PC-3 (cell line): Measurements from ENCODE around the gene IFI6. TPM values are rescaled to one million over a fixed set of nuclear protein-coding genes. Genes with fewer than 3 reads are reported as not detected.

Source experiments
- ATAC-seq: fragments of 200-7000 bp; cut with Tn5 transposase; 2 replicates; pipeline ENCODE4 v1.9.1; 2020; ENCODE audit warnings: mild to moderate bottlenecking, moderate library complexity
- Bru-seq: library from RNA; stranded (reverse); fragments of 400-500 nt; gene quantifications from one replicate; lab custom pipeline; 2021; lab: Mats Ljungman, UMichigan
- BruChase-seq, 2 experiments: library from RNA; stranded (reverse); fragments of 400-500 nt; gene quantifications; one replicate each; lab custom pipeline; 2021; lab: Mats Ljungman, UMichigan
- BruUV-seq: library from RNA; stranded (reverse); fragments of 400-500 nt; replicated peaks from 2 replicates; lab custom pipeline; 2021; lab: Mats Ljungman, UMichigan
- CTCF ChIA-PET: fragments of 300-600 bp; sonication (Branson Sonifier 250); formaldehyde crosslinking; loops from one replicate; lab custom pipeline; 2022; ENCODE audit warnings: antibody characterized with exemption; lab: Charles Lee
- POLR2A ChIA-PET: fragments of 300-600 bp; sonication (Branson Sonifier 250); formaldehyde crosslinking; loops from one replicate; lab custom pipeline; 2022; ENCODE audit warnings: antibody characterized with exemption; ENCODE audit not compliant: unreplicated experiment; lab: Charles Lee
- DNase-seq: peaks from one replicate; pipeline ENCODE4 v3.0.0-alpha.2; 2015
- H2AFZ ChIP-seq: fragments of 300-600 bp; sonication (generic); 2 replicates; pipeline ENCODE4 v1.6.0; 2016; ENCODE audit warnings: antibody characterized with exemption, low read length
- H3F3A ChIP-seq: fragments of 300-600 bp; sonication (generic); one replicate; pipeline ENCODE4 v1.6.0; 2017; ENCODE audit warnings: antibody characterized with exemption, low read length, control low read depth, mild to moderate bottlenecking; ENCODE audit not compliant: unreplicated experiment
- H3K27ac ChIP-seq: fragments of 300-600 bp; sonication (generic); 2 replicates; pipeline ENCODE4 v1.5.1; 2016; ENCODE audit warnings: mild to moderate bottlenecking, low read length
- H3K27me3 ChIP-seq: fragments of 300-600 bp; sonication (generic); 2 replicates; pipeline ENCODE4 v1.6.1; 2016; ENCODE audit warnings: low read length, mixed read lengths
- H3K36me3 ChIP-seq: fragments of 300-600 bp; sonication (generic); 2 replicates; pipeline ENCODE4 v1.6.1; 2016; ENCODE audit warnings: low read depth, mixed run types, low read length, mixed read lengths
- H3K4me1 ChIP-seq: fragments of 300-600 bp; sonication (generic); 2 replicates; pipeline ENCODE4 v1.5.1; 2016; ENCODE audit warnings: low read length; ENCODE audit not compliant: insufficient read depth
- H3K4me2 ChIP-seq: fragments of 300-600 bp; sonication (generic); 2 replicates; pipeline ENCODE4 v1.6.0; 2016; ENCODE audit warnings: low read length
- H3K4me3 ChIP-seq: fragments of 300-600 bp; sonication (generic); 2 replicates; pipeline ENCODE4 v1.5.1; 2016; ENCODE audit warnings: mild to moderate bottlenecking, low read length, mixed read lengths
- H3K79me2 ChIP-seq: fragments of 300-600 bp; sonication (generic); 2 replicates; pipeline ENCODE4 v1.6.1; 2017; ENCODE audit warnings: low read length, mixed read lengths
- H3K9ac ChIP-seq: fragments of 300-600 bp; sonication (generic); 2 replicates; pipeline ENCODE4 v1.6.0; 2016; ENCODE audit warnings: mild to moderate bottlenecking, low read length
- H3K9me2 ChIP-seq: fragments of 300-600 bp; sonication (generic); replicated peaks from 2 replicates; pipeline ENCODE4 v1.6.1; 2016; ENCODE audit warnings: mixed run types, low read length, mixed read lengths
- H3K9me3 ChIP-seq: fragments of 300-600 bp; sonication (generic); 2 replicates; pipeline ENCODE4 v1.6.1; 2016; ENCODE audit warnings: low read length, mixed read lengths
- H4K20me1 ChIP-seq: fragments of 300-600 bp; sonication (generic); 2 replicates; pipeline ENCODE4 v1.6.1; 2016; ENCODE audit warnings: low read length, mixed read lengths
- CTCF ChIP-seq: fragments of 300-600 bp; sonication (generic); conservative IDR thresholded peaks from 2 replicates; pipeline ENCODE4 v1.5.1; 2017; ENCODE audit warnings: antibody characterized with exemption, low read depth, mild to moderate bottlenecking, low read length
- EZH2 ChIP-seq: fragments of 300-600 bp; sonication (generic); IDR thresholded peaks from one replicate; pipeline ENCODE4 v1.6.1; 2017; ENCODE audit warnings: antibody characterized with exemption, mild to moderate bottlenecking, low read length; ENCODE audit not compliant: unreplicated experiment
- EZH2phosphoT487 ChIP-seq: fragments of 300-600 bp; sonication (generic); IDR thresholded peaks from 2 replicates; pipeline ENCODE4 v1.6.1; 2018; ENCODE audit warnings: mild to moderate bottlenecking, antibody characterized with exemption, low read length, borderline replicate concordance
- intact Hi-C: fragments of 100-400 bp; cut with micrococcal nuclease; formaldehyde crosslinking; loops from 2 replicates; pipeline ENCODE4 v1.9.0; 2023
- long read RNA-seq: library from polyadenylated mRNA; unstranded; transcript quantifications from one replicate; pipeline ENCODE4 v2.0.0, GENCODE V29; 2021; ENCODE audit not compliant: unreplicated experiment
- total RNA-seq: library from RNA; depleted of rRNA; stranded (reverse); fragments of >200 nt; gene quantifications from 2 replicates; pipeline ENCODE4 v1.2.3, GENCODE V29; 2014; rRNA removed

Gene IFI6
- total RNA-seq (15.7 and 16.5 TPM in 2 replicates), Bru-seq, nascent RNA (percentile 85 among the genes with signal in this experiment), BruChase-seq, experiment 1, labeled RNA remaining after a 6-hour chase (percentile 78 among the genes with signal in this experiment), BruChase-seq, experiment 2, labeled RNA remaining after a 2-hour chase (percentile 97 among the genes with signal in this experiment)
- long read RNA-seq, transcript IFI6-203 (5 exons, 828 nt): minor isoform, 130 of 1,030 reads
- long read RNA-seq, transcript IFI6-202 (5 exons, 841 nt): major isoform, 803 of 1,030 reads
- long read RNA-seq, transcript IFI6-201 (5 exons, 822 nt): minor isoform, 16 of 1,030 reads
- long read RNA-seq, partial matches to known transcripts: 22 of 1,030 reads
- long read RNA-seq, other reads (novel, unspliced or antisense): 59 of 1,030 reads

- Histone ChIP-seq H3K4me2 (peak within 1 kb of the TSS; percentile 93), H3F3A (peaks cover 5% of the 10 kb centered on the region), H2AFZ (peak within 1 kb of the TSS; percentile 81), H4K20me1 (no peaks in the 10 kb centered on the region), H3K36me3 (no peaks in the 10 kb centered on the region), H3K27me3 (no peaks in the 10 kb centered on the region), H3K4me1 (peaks cover 13% of the 10 kb centered on the region; the same call in 1 of the 2 replicates), H3K4me3 (peak within 1 kb of the TSS; percentile 67), H3K9me2 (no peaks in the 10 kb centered on the region), H3K9ac (0 out of 2 replicates have a peak within 1 kb of the TSS, but pooled peaks have one; percentile 14), H3K27ac (peak within 1 kb of the TSS; percentile 3), H3K79me2 (no peaks in the 10 kb centered on the region), H3K9me3 (no peaks in the 10 kb centered on the region)
- TF ChIP-seq EZH2 (no peak), CTCF (peak; percentile 50)
- DNase-seq (peak; percentile 95), ATAC-seq (peak; percentile 98)
- intact Hi-C loops: loop anchor here (1.0 to 5.0 kb wide), 2 partner anchors 47 to 160 kb away; partner anchors contain the start of gene PPP1R8
- TSS peak; percentile 96 for BruUV-seq
- POLR2A ChIA-PET: interaction anchor here (0.6 to 1.7 kb wide), 4 partner anchors 25 to 505 kb away, joined by 3 to 10 read pairs (median 3); partner anchors contain the start of genes FAM76A and PPP1R8
- CTCF ChIA-PET: interaction anchor here (0.6 to 1.2 kb wide), 3 partner anchors 9 to 53 kb away, joined by 3 to 8 read pairs (median 4); partner anchors contain the start of gene FAM76A
These were observed at the start of gene IFI6 for GRCh38 chr1:27671964-27672749. TSS of gene IFI6 (minus strand) at chr1:27672192. CDS start at chr1:27669314, 2,878 bp downstream.

- TF ChIP-seq EZH2 (no peak), CTCF (peak; percentile 54), EZH2phosphoT487 (no peak)
- intact Hi-C loops: loop anchor here (1.0 kb wide), 1 partner anchor 47 kb away; the partner anchor contains the start of gene IFI6
- H3K4me2 ChIP-seq: no peak overlapping the region
- no peak overlapping the region for H2AFZ ChIP-seq
- no TSS peak for BruUV-seq
- no peaks in the 10 kb centered on the region for H3K36me3 ChIP-seq
- H3F3A ChIP-seq: no peaks in the 10 kb centered on the region
- ChIA-PET CTCF (interaction anchor here (0.6 to 1.5 kb wide), 2 partner anchors 50 to 70 kb away, joined by 3 to 20 read pairs; no protein-coding TSS in a partner anchor), POLR2A (interaction anchor here (0.6 kb wide), 2 partner anchors 26 to 53 kb away, joined by 3 to 4 read pairs; partner anchors contain the start of gene STX12)
- H3K27me3 ChIP-seq: no peaks in the 10 kb centered on the region
- ATAC-seq (peak; percentile 58), DNase-seq (peak; percentile 20)
- H3K27ac ChIP-seq: no peak overlapping the region
- H3K4me1 ChIP-seq: no peaks in the 10 kb centered on the region
- no peaks in the 10 kb centered on the region for H3K79me2 ChIP-seq
- no peak overlapping the region for H3K4me3 ChIP-seq
- no peak overlapping the region for H3K9ac ChIP-seq
- no peaks in the 10 kb centered on the region for H4K20me1 ChIP-seq
- H3K9me3 ChIP-seq: no peaks in the 10 kb centered on the region
- no peaks in the 10 kb centered on the region for H3K9me2 ChIP-seq
These were observed 47.6 kb upstream of the IFI6 start for GRCh38 chr1:27719286-27720251.
